ENCODE measurements around the gene IMPACT. TPM values are rescaled to one million over a fixed set of nuclear protein-coding genes. Genes with fewer than 3 reads are reported as not detected.

IMPACT gene
- total RNA-seq, 3 donors from 2014 or later, result 29.0 to 33.7 (median 30.2) TPM

DNA sequence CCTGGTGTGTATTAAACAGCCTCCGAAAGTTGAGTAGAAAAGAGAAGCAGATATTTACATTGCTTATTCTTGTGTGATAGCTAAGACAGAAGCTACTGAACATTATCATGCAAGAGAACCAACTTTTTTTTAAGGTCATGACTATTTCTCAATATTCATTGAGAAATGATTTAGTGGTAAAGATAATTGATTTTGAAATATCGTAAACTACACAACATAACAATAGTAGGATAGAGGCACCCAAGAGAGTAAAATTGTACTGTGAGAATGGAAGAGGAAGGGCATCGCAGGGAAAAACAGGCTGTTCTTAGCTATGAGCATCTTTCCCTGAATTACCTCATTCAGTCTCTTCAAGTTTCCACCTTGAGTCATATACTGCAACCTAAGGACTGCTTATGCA, 59.2 kb downstream of the IMPACT start:
- intact Hi-C loops (cut with DNase I; ENCODE audit: low total_unique reads), result no loop called here
- Histone ChIP-seq H3K36me3 (no peaks in the 10 kb centered on the region), H3K4me1 (no peaks in the 10 kb centered on the region), H3K27ac (no peak overlapping the region), H3K4me3 (no peak overlapping the region), H3K27me3 (no peaks in the 10 kb centered on the region), H3K9me3 (no peaks in the 10 kb centered on the region)
- TF ChIP-seq, protein P1, sequence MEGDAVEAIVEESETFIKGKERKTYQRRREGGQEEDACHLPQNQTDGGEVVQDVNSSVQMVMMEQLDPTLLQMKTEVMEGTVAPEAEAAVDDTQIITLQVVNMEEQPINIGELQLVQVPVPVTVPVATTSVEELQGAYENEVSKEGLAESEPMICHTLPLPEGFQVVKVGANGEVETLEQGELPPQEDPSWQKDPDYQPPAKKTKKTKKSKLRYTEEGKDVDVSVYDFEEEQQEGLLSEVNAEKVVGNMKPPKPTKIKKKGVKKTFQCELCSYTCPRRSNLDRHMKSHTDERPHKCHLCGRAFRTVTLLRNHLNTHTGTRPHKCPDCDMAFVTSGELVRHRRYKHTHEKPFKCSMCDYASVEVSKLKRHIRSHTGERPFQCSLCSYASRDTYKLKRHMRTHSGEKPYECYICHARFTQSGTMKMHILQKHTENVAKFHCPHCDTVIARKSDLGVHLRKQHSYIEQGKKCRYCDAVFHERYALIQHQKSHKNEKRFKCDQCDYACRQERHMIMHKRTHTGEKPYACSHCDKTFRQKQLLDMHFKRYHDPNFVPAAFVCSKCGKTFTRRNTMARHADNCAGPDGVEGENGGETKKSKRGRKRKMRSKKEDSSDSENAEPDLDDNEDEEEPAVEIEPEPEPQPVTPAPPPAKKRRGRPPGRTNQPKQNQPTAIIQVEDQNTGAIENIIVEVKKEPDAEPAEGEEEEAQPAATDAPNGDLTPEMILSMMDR (IDR thresholded peaks at IDR 0.05), result no peak
- TF ChIP-seq POLR2AphosphoS5 (IDR thresholded peaks at IDR 0.05), result no peak
- no peak for DNase-seq (ENCODE audit: low spot score in 2 of 2)

DNA sequence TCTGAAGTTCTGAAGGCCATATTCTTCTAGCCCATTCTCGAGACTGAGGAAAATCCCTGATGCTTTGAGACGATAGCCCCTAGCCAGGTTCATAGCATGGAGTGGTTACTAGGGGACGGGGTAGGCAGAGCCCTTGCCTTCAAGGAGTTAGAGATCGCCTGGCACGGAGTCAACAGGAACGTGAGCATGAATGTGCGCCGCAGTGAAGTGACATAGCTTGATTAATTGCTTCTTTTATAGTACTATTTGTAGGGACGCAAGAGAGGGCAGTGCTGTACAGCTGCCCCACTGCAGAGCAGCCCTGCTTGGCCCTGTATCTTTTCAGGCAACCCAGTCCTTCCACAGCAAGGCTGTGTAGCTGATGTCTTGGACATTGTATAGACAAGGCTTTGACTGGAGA, 60.2 kb downstream of the IMPACT start:
- Histone ChIP-seq H3K36me3 (no peaks in the 10 kb centered on the region), H3K27ac (no peak overlapping the region), H3K4me3 (no peak overlapping the region), H3K9me3 (no peaks in the 10 kb centered on the region), H3K4me1 (no peaks in the 10 kb centered on the region), H3K27me3 (no peaks in the 10 kb centered on the region)
- TF ChIP-seq, protein P1 (IDR thresholded peaks at IDR 0.05), result no peak
- TF ChIP-seq POLR2AphosphoS5 (IDR thresholded peaks at IDR 0.05) (no peak), POLR2A (IDR thresholded peaks at IDR 0.05) (no peak)
- DNase-seq (ENCODE audit: low spot score in 2 of 2), result no peak
- intact Hi-C loops (cut with DNase I; ENCODE audit: low total_unique reads), result no loop called here

DNA sequence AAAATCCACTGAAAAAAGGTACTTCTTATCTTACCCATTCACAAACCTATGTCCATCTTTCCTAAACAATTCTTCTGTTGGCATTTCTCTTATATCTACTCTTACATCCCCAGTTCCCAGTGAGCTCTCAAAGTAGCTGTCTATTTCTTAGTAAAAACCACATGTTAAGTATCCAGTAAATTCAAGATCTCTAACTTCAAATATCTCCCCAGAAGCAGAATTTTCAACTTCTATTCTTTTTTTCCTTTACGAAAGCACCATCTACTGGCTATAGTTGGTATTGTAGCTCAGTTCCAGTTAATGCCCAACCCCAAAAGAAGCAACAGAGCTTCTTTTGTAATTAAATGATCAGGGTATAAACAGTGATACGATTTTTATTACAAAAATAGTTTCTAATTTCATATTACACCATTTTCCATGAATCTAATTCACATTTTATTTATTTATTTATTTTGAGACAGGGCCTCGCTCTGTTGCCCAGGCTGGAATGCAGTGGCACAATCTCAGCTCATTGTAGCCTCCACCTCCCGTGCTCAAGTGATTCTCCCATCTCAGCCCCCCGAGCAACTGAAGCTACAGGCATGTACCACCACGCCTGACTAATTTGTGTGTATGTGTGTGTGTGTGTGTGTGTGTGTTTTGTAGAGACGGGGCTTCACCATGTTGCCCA, 62.5 kb downstream of the IMPACT start:
- Histone ChIP-seq H3K9me3 (no peaks in the 10 kb centered on the region), H3K36me3 (no peaks in the 10 kb centered on the region), H3K4me3 (no peak overlapping the region), H3K27ac (no peak overlapping the region), H3K4me1 (no peaks in the 10 kb centered on the region), H3K27me3 (no peaks in the 10 kb centered on the region)
- TF ChIP-seq, protein P1 (IDR thresholded peaks at IDR 0.05), result peak; percentile 44 to 81 (median 59)
- TF ChIP-seq POLR2AphosphoS5 (IDR thresholded peaks at IDR 0.05), result no peak
- intact Hi-C loops (cut with DNase I; ENCODE audit: low total_unique reads), result no loop called here
- no peak for DNase-seq (ENCODE audit: low spot score in 2 of 2)

DNA sequence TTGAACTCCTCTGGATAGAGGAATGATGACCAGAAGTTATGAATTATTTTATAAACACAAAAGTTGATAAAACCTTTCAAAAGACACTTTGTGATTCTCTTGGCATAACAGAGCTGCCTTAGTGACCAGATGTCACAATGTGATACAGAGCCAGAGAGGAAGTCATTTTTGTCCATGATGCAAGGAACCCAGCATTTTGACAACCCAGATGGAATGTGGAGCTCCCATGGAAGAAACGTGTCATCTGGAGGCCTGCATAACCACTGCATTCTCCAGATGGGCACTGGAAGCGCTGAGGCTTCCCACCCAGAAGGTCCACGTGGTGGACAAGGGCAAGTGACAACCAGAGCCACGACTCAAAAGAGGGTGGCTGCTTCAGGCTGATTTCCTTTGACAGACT, 64.1 kb downstream of the IMPACT start:
- no peaks in the 10 kb centered on the region for H3K36me3 ChIP-seq
- H3K4me1 ChIP-seq, result no peaks in the 10 kb centered on the region
- H3K4me3 ChIP-seq, result no peak overlapping the region
- intact Hi-C loops (cut with DNase I; ENCODE audit: low total_unique reads), result no loop called here
- TF ChIP-seq, protein P1 (IDR thresholded peaks at IDR 0.05), result no peak
- TF ChIP-seq POLR2AphosphoS5 (IDR thresholded peaks at IDR 0.05), result no peak
- no peak for TF ChIP-seq POLR2A (IDR thresholded peaks at IDR 0.05)
- DNase-seq (ENCODE audit: low spot score in 2 of 2), result no peak
- no peaks in the 10 kb centered on the region for H3K27me3 ChIP-seq
- H3K27ac ChIP-seq, result no peak overlapping the region
- H3K9me3 ChIP-seq, result no peaks in the 10 kb centered on the region

DNA sequence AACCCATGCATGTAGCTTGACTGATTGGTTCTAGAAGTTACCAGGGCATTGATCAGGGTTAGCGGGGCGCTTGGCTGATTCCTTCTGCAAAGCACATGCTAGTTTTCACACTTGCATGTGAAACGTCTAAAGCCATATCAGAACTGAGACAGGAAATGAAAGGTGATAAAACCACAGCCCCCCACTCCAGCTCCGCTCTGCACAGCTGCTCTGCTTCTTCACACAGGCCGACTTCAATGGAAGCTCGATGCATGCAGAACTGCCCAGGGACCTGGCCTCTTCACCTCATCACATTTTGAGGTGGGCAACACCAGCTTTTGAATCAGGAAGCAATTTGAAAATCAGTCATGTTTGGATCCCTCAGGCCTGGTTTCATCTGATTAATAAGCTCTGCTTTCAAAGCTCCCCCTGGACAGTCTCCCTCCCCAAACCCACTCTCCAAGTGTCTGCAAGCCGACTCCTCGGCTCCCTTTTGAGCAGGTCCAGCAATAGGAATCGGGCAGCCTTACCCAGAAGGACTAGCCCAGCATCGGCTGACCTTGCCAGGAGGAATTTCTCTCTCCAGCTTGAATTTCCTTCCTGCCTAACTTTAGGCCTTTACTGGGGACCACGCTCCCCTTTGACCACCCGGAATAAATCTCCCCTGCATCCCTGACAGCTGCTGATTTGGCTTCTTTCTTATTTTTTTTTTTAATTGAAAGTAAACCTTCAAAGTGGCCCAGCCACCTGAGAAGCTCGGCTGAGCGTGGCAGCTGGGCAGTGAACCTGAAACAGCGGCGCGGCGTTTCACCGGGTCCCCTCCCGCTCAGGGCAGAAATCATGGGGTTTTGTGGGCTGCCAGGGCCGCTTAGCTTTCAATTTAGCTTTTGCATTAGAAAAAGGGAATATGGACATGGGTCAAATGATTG, 65.7 kb downstream of the IMPACT start:
- Histone ChIP-seq H3K4me1 (no peaks in the 10 kb centered on the region), H3K4me3 (no peak overlapping the region), H3K27me3 (no peaks in the 10 kb centered on the region), H3K9me3 (no peaks in the 10 kb centered on the region), H3K36me3 (no peaks in the 10 kb centered on the region), H3K27ac (no peak overlapping the region)
- DNase-seq (ENCODE audit: low spot score in 2 of 2), result no peak
- intact Hi-C loops (cut with DNase I; ENCODE audit: low total_unique reads), result no loop called here
- no peak for TF ChIP-seq POLR2A (IDR thresholded peaks at IDR 0.05)
- TF ChIP-seq POLR2AphosphoS5 (IDR thresholded peaks at IDR 0.05), result no peak
- TF ChIP-seq, protein P1 (IDR thresholded peaks at IDR 0.05), result no peak

All from breast epithelium (tissue), 4 donors.